Activated gamma-delta T cell treated with anti-CD3 and anti-CD28 coated beads, Interleukin-2, amount 50 U/mL, for 16 hours (primary cell): ENCODE measurements around the gene CPO.

ENCODE experiments used
- DNase-seq: peaks from one replicate; pipeline ENCODE4 v3.0.0-alpha.2; 2020; ENCODE audit warnings: low read depth

CPO gene

GRCh38 chr2:206971805-206972204 is 32.5 kb downstream of the CPO start:
- DNase-seq: no peak

DNA sequence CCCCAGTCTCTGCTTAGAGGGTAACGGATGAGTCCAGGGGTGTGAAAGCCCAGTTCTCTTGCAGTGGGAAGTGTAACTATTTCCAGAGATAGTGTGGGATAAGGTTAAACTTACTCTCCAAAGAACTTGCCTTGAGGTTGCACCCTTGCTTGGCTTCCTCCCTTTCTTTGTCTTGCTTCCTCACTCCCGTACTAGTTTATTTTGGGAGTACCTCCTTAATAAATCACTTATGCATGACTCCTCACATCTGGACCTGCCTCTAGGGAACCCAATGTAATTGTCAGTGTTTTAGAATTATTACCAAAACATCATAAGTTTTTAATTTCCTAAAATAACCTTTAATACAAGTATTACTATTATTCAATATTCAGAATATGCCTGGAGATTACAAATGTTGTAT is 35.2 kb downstream of the CPO start:
- DNase-seq: no peak

- no peak for DNase-seq
Observed at GRCh38 chr2:206978746-206979145, 39.4 kb downstream of the CPO start.

DNA sequence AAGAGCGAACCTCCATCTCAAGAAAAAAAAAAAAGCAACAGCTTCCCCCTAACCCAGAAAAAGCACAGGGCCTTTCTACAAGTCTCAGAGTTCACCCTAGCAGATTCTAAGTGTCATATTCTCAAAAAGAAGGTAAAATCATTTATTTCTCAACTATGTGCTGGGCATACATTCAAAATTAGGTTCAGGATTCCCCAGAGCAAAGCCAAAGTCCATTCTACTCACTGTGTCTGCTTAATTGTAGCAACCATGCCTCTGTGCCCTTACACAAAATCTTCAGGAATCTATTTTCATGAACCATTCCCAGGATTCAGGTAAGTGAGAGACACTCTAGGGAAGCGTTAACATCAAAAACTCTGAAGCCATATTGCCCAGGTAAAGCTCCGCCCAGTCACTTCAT is 40.0 kb downstream of the CPO start:
- no peak for DNase-seq

DNA sequence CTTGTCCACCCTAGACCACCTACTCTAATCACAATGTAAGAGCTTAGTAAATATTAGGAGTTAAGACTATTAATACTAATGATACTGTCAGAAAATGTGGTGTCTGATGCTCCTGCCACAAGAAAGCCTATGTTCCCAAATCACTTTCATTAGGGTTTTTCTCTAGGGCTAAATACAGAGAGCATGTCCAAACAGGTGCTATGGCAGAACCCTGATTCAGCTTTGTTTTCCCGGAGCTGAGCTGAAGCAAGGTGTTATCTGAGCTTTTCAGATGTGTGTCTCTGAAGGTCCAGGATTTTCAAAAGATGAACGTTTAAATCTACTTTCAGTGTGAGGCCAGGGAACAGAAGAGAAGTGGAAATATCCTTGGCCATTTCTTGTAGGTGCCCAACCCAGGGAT is 40.6 kb downstream of the CPO start:
- no peak for DNase-seq

GRCh38 chr2:206980413-206980812 is 41.1 kb downstream of the CPO start:
- no peak for DNase-seq

DNA sequence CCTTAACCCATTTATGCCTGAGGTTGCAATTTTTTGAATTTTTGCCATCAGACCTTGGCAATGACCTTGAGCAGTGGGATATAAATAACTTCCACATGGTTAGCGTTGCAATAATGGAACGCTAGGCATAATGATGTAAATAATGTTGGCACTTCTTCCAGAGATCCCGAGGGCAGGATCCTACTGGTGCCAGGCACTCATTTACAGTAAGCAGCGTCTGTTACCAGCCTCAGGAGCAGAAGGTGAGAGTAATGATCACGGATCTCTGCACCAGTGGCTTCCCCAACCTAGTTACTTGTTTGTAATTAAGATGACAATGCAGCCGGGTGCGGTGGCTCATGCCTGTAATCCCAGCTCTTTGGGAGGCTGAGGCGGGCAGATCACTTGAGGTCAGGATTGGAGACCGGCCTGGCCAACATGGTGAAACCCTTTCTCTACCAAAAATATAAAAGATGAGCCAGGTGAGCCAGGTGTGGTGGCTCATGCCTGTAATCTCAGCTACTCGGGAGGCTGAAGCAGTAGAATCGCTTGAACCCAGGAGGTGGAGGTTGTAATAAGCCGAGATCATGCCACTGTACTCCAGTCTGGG is 41.9 kb downstream of the CPO start:
- DNase-seq: no peak

GRCh38 chr2:206981739-206982340 is 42.5 kb downstream of the CPO start:
- peak; percentile 5 for DNase-seq

- DNase-seq: no peak
Observed at GRCh38 chr2:206982360-206982955, 43.1 kb downstream of the CPO start.

GRCh38 chr2:206983161-206983859 is 44.0 kb downstream of the CPO start:
- no peak for DNase-seq

DNA sequence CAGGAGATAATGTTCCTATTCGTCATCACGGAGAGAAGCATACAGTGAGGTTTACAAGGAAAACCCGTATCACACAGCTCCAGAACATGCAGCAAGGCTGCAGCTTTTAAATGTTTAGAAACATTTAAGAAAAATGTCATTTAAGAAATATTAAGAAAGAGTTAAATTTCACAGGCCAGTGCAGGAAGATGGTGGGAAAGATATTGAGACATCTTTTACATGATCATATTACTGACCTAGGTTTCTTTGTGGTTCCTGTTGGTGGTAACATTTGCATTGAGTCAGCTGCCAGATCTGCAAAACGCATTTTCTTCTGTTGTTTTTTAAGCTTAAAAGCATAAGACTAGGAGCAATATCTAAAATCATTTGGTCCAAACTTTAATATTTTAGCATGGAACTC is 44.9 kb downstream of the CPO start:
- DNase-seq: no peak

- no peak for DNase-seq
Observed at GRCh38 chr2:206986943-206987342, 47.6 kb downstream of the CPO start.

DNA sequence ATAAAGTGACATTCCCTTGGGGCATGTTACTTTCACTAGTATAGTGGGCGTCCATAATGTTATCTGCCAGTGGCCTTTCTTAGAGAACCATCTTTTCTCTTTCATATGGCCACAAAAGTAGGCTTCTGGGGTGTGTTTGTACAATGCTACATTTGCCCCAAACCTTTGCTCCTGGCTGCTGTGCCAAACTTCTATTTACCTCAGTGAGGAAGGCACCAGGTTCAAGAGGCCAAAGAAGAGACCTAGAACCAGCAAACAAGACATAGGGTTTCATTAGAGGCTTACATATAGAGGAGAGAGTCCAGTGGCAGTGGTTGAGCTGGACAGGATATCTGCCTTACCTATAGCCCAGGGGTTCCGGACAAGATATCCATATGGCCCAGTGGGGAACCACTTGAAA is 48.5 kb downstream of the CPO start:
- DNase-seq: no peak

- DNase-seq: no peak
Observed at GRCh38 chr2:206988884-206989283, 49.6 kb downstream of the CPO start.

DNA sequence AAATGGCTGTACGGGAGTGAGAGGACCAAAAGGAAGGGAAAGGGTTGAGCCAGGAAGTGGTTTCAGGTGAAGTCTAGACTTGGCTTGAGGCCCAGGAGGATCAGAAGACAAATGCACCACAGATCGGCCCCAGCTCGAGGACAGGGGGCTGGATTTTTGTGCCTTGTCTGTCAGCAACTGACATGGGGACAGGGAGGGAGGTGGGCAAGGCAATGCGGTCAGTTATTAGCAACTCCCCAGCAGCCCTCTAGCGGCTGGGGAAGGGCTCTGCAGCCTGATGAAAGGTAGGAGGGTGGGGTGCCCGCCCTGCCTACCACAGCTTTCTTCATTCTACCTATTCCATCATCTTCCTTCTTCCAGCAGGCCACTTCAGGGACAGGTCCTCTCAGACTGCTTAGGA is 50.0 kb downstream of the CPO start:
- DNase-seq: no peak

DNA sequence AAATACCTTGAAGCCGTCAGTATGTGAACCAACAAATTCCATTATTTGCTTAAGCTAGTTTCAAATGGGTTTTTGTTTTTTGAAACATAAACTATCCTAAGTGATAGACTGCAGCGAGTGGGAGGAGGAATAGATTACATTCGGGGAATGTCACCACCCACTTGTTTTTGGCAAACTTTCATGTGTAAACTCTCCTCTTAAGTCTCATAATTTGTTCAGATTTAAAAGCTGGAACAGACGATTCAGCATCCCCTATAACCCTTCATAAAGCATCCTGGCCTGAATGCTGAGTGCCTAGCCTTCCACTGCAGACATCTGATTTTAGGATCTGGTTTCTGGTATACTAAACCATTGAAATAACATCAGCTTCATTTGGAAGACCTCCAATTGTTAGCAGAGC is 51.0 kb downstream of the CPO start:
- no peak for DNase-seq

GRCh38 chr2:206991070-206991469 is 51.8 kb downstream of the CPO start:
- no peak for DNase-seq

DNA sequence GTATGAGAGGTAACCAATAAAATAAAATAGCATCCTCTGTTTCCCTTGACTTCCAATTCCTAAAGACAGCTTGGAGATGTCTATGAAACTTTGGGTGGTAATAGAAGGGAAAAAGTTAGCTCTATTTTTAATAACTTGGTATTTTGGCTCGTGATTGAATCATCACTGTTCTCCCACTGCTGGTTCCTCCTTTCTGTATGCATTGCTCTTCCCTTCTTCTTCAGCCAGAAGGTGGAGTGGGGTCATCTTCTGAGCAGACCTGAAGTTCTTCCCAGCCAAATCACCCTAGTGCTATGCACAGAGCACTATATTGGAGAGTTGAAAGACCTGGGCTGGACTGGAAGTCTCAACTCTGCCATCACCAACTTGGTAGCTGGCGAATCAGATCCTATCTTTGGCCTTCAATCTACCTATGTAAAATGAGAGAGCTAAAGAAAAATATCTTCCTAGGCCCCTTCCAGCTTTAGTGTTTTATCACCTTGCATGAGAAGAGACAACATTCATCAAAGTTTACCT is 54.1 kb downstream of the CPO start:
- DNase-seq: no peak

GRCh38 chr2:206993964-206994363 is 54.6 kb downstream of the CPO start:
- DNase-seq: no peak

DNA sequence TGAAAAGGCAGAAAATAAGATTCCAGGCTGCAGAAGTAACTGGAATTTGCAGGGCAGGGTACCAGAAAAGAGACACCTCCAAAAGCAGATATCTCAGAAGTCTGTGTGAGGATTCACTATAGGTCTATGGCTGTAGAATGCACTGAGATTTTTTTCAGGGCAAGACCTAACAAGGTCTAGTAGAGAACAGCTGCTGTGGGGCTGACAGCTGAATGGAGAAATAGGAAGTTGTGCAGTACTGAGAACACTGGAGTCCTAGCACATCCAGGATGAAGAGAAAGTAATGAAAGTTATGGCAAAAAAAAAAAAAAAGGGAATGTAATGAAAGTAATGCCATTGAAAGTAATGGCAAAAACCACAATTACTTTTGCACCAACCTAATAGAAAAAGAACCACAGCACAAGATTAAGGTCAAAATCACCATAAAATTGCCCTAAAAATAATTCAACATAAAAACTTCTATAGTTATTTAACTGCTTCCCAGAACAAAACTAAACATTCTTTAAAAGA is 57.3 kb downstream of the CPO start:
- no peak for DNase-seq

DNA sequence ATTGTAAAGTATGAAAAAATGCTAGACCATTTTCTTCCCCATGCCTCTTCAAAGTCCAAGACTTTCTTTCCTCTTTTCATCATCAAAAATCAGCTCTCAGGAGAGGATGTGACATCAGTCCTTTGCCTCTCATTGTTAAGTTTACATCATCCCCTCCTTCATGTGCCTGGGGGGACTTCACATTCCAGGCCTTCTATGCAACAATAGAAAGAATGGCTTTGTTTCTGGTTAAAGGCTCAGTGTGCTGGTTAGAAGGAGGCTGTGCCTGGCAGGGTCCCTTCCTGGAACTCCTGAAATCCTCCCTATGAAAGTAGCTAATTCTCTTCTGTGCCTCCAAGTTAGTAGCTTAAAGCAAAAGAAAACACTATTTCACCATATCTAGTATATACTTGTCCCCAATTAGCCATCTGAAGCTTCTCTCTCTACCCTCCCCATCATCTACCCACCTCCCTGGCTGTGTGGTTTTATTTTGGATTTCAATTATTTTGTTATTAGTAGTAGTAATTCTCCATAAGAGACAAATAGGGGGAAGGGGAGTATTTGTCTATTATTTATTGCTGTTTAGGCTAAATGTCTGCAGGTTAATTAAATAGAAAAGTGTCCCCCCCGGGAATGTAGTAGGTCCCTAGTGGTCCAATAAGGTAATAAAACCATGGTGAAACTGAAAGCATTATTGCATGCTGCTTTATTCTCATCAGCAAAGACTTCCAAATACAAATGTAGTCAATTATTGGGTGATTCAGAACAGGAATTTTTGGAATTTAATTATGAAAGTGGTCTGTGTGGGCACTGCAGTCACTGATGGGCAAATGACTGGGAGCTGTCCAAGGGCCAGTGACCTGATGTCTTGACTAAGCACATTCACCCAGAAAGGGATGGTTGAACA is 69.0 kb downstream of the CPO start:
- DNase-seq: no peak

DNA sequence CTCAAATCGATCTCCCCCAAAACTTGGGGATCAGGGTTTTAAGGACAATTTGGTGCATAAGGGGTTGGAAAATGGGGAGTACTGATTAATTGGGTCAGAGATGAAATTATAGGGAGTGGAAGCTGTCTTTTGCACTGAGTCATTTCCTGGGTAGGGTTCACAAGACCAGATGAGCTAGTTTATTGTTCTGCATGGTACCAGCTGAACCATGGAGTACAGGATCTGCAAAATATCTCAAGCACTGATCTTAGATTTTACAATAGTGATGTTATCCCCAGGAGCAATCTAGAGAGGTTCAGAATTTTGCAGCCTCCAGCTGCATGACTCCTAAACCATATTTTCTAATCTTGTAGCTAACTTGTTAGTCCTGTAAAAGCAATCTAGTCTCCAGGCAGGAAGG is 73.1 kb downstream of the CPO start:
- DNase-seq: no peak
